ENCODE data around the gene CPM.
A peak's percentile ranks its signal among the peaks of the same experiment; 100 is the strongest.

The CPM gene

GRCh38 chr12:68978678-68979077, 45.7 kb upstream of the CPM start (continued):
- no peak for TF ChIP-seq TSHZ2 (CRISPR knock-in tag; IDR thresholded peaks at IDR 0.05)
- TF ChIP-seq ZNF8 (CRISPR knock-in tag; IDR thresholded peaks at IDR 0.05) = no peak

GRCh38 chr12:68977909-68978610, 45.1 kb upstream of the CPM start:
- peak; percentile 64; the same call in 2 of the 3 replicates for ATAC-seq
- no peak for TF ChIP-seq ZNF565 (CRISPR knock-in tag; conservative IDR thresholded peaks at IDR 0.05; ENCODE audit: low read depth)
- TF ChIP-seq OSR1 (CRISPR knock-in tag; IDR thresholded peaks at IDR 0.05) = no peak
- TF ChIP-seq ZNF8 (CRISPR knock-in tag; IDR thresholded peaks at IDR 0.05) = no peak
- TF ChIP-seq ESRRG (CRISPR knock-in tag; IDR thresholded peaks at IDR 0.05) = no peak
- no peak for TF ChIP-seq PATZ1 (CRISPR knock-in tag; IDR thresholded peaks at IDR 0.05; ENCODE audit: borderline replicate concordance)
- TF ChIP-seq SNAI2 (CRISPR knock-in tag; IDR thresholded peaks at IDR 0.05) = no peak
- no peak for TF ChIP-seq ZFP30 (CRISPR knock-in tag; IDR thresholded peaks at IDR 0.05)
- no peak for TF ChIP-seq POU6F1 (CRISPR knock-in tag; IDR thresholded peaks at IDR 0.05; ENCODE audit: borderline replicate concordance, low read depth)
- no peak for TF ChIP-seq TSHZ2 (CRISPR knock-in tag; IDR thresholded peaks at IDR 0.05)
- TF ChIP-seq GLIS3 (CRISPR knock-in tag; IDR thresholded peaks at IDR 0.05) = no peak

- TF ChIP-seq ARNTL (CRISPR knock-in tag; IDR thresholded peaks at IDR 0.05; ENCODE audit: borderline replicate concordance, low read depth) = no peak
- no peak for TF ChIP-seq ISL1 (CRISPR knock-in tag; IDR thresholded peaks at IDR 0.05)
- no peak for TF ChIP-seq TOX (CRISPR knock-in tag; IDR thresholded peaks at IDR 0.05; ENCODE audit: borderline replicate concordance)
- TF ChIP-seq RARB (CRISPR knock-in tag; IDR thresholded peaks at IDR 0.05) = no peak
- no peak for TF ChIP-seq ZC3H10 (CRISPR knock-in tag; IDR thresholded peaks at IDR 0.05)
- no peak for ATAC-seq
Observed at GRCh38 chr12:68977335-68977734, 44.4 kb upstream of the CPM start.

GRCh38 chr12:68976395-68976841, 43.4 kb upstream of the CPM start:
- TF ChIP-seq RARB (CRISPR knock-in tag; IDR thresholded peaks at IDR 0.05) (no peak), ZFP30 (CRISPR knock-in tag; IDR thresholded peaks at IDR 0.05) (no peak), OSR1 (CRISPR knock-in tag; IDR thresholded peaks at IDR 0.05) (no peak), POU6F1 (CRISPR knock-in tag; IDR thresholded peaks at IDR 0.05; ENCODE audit: borderline replicate concordance, low read depth) (no peak), ZFP3 (CRISPR knock-in tag; IDR thresholded peaks at IDR 0.05) (no peak), BACH2 (CRISPR knock-in tag; IDR thresholded peaks at IDR 0.05; ENCODE audit: borderline replicate concordance) (no peak)
- no peak for ATAC-seq
